HG03439 (cell line): ENCODE measurements around the gene CCR6.

ENCODE experiments used
- ATAC-seq: cut with Tn5 transposase; IDR thresholded peaks from one replicate; pipeline ENCODE4 v1.9.1; 2021; ENCODE audit warnings: mild to moderate bottlenecking, moderate library complexity; ENCODE audit not compliant: unreplicated experiment

The CCR6 gene

DNA sequence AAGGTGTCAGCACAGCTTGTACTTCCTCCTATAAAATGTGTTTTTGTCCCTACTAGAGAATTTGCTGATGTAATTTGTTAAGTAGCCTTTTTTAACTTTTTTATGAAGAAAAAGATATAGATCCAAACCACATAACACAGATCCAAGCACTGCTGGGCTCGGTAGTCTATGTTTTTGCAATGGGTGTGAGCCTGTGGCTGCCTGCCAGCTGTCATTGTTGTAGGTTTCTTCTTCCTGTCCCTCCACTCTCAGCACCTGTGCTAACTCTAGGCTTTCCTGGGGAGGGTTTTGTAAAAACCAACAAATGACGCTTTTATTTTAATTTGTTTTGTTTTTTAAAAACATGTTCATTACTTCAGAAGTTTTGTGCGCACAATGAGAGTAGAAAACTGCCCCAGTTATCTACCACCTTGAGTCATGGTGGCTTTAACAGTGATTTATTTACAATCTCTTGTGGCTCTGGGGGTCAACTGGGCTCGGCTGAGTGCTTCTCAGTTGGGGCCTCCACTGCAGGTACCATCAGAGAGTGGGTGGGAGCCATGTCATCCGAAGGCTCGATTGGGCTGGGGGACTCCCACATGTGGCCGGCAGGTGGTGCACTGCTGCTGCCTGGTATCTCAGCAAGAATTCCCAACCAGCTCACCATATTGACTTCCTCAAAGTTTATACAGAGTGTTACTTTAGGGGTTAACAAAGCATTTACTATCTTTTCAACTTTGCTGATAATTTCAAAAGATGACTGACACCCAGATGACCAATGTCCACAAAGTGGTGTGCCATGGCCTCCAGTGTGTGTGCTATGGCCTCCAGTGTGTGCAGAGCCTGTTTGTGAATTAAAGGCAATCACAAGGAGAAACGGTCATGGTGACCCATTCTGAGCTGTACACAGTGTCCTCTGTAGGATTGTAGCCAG, 3.0 kb upstream of the CCR6 start:
- ATAC-seq: no peak

GRCh38 chr6:167120583-167120903, 2.4 kb upstream of the CCR6 start:
- ATAC-seq: no peak

GRCh38 chr6:167121335-167121841, 1.5 kb upstream of the CCR6 start:
- ATAC-seq: no peak

GRCh38 chr6:167122041-167122826, 662 bp upstream of the CCR6 start:
- no peak for ATAC-seq

- no peak for ATAC-seq
Measured at GRCh38 chr6:167124753-167125152, 1.9 kb downstream of the CCR6 start.

DNA sequence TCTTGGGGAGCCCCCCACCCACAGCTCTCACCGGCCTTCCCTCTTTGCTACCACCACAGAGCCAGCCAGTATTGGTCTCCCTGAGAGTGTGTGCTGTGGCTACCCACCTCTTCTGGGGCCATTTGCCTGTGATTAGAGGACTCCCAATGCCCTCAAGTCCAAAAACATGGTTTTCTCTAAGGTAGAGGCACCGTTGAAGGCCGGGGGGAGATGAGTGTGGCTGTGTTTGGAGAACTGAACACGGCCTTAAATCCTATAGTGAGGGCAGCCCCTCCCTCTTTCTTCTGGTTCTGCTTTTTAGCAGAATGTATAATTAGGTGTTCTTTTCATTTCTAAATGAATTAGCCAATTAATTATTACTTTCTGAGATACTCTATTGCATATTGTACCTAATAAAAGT, 2.5 kb downstream of the CCR6 start:
- ATAC-seq: no peak

GRCh38 chr6:167125855-167126349, 3.0 kb downstream of the CCR6 start:
- ATAC-seq: no peak

- ATAC-seq: no peak
Measured at GRCh38 chr6:167127785-167128531, 5.1 kb downstream of the CCR6 start.

DNA sequence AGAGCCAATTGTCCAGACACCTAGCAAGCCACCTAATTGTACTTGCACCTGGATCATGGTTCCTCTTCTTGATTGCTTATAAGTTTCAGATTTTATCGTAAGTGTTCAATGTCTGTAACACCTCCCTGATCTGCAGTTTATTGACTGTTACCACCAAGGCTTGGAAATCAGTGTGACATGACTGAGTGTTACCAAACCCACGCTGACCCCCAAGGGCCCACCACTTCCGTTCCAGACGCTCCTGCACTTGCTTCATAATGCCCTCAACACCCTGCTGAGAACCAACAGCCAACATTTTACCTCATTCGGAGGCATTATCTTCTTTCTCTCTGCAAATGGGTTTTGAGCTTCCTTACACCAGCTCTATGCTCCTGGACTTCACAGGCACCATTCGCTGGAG, 6.3 kb downstream of the CCR6 start:
- no peak for ATAC-seq

GRCh38 chr6:167129562-167129961, 6.7 kb downstream of the CCR6 start:
- ATAC-seq: no peak

- ATAC-seq: no peak
Measured at GRCh38 chr6:167130008-167130677, 7.2 kb downstream of the CCR6 start.

DNA sequence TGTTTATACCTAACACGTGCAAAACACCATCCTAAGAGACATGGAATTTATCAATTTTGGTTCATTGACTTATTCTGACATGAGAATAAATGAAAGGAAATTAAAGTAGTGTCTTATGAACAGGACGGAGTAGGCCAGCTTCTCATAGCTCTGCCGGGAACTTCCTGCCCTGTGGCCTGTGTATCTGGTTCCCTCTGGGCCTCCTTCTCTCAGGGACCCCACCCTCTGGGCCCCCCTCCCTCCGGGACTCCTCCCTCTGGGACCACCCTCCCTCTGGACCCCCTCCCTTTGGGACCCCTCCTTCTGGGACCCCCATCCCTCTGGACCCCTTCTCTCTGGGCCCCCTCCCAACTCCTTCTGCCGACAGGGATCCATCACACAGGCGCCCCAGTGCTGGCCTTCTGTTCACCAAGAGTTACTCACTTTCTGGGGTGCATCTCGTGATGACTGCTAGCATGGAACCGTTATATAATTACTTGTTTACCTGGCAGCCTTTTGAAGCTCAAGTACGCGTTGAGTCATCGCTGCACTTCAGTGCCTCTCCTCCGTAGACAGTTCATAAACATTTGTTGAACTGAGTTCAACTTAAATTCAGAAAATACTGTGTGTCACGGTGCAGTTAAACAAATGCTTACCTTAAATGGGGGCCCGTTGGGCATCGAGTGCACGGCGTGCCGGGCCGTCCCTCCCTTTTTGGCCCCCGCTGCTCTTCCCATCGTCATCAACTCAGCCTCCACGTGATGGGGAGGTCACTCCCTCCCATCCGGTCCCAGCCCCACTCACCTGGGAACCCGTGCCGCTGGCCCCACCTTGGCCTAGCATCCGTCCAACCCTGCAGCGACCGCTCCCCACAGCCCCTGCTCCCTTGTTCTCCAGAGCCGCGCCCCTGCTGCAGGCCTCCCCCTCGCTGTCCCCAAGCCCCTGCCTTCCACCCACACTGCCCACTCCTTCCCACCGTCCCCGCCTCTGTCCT, 8.1 kb downstream of the CCR6 start:
- no peak for ATAC-seq

GRCh38 chr6:167134448-167135328, 11.8 kb downstream of the CCR6 start:
- no peak for ATAC-seq

GRCh38 chr6:167136376-167136775, 13.5 kb downstream of the CCR6 start:
- no peak for ATAC-seq

DNA sequence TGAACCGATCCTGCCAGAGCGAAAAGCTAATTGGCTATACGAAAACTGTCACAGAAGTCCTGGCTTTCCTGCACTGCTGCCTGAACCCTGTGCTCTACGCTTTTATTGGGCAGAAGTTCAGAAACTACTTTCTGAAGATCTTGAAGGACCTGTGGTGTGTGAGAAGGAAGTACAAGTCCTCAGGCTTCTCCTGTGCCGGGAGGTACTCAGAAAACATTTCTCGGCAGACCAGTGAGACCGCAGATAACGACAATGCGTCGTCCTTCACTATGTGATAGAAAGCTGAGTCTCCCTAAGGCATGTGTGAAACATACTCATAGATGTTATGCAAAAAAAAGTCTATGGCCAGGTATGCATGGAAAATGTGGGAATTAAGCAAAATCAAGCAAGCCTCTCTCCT, 14.2 kb downstream of the CCR6 start:
- no peak for ATAC-seq

- no peak for ATAC-seq
Measured at GRCh38 chr6:167137881-167138280, 15.0 kb downstream of the CCR6 start.

DNA sequence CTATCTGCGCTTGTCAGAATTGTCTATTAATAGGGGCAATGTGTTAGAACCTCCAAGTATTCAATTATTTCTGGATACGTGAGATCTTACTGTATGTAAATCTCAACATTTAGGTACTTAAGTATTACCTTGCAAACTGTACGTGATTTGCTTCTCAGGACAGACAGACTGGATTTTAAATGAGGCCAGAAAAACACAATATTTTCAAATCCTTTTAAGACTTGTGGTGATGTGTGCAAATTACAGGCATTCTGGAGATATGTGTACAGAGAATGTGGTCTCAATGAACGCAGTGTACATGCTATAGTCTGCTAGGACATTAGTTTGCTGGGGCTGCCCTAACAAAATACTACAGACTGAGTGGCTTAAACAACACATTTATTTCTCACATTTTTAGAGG, 16.9 kb downstream of the CCR6 start:
- ATAC-seq: no peak
